Gastrocnemius medialis (tissue), 4 donors: Measurements from ENCODE around the gene HOTAIR.

Source experiments
- CTCF ChIP-seq, 5 experiments: fragments of 450-650 bp in 3 of 5; fragments of 200-600 bp in 2 of 5; sonication (generic) in 2 of 5; IDR thresholded peaks in 4 of 5; conservative IDR thresholded peaks in 1 of 5; 1 replicate in 4 of 5; 2 replicates in 1 of 5; pipeline ENCODE4 v1.5.1; 2016 to 2019; ENCODE audit warnings: antibody characterized with exemption in 5 of 5, mild to moderate bottlenecking in 3 of 5, moderate library complexity in 3 of 5
- POLR2A ChIP-seq, 2 donors: fragments of 450-650 bp; IDR thresholded peaks; one replicate each; pipeline ENCODE4 v1.6.1; 2017; ENCODE audit warnings: antibody characterized with exemption in 2 of 2, mild to moderate bottlenecking in 2 of 2, moderate library complexity in 2 of 2

- TF ChIP-seq POLR2A (IDR thresholded peaks at IDR 0.05) (no peak), CTCF (IDR thresholded peaks at IDR 0.05 in 4 of 5, conservative IDR thresholded peaks at IDR 0.05 in 1 of 5) (no peak)
These were observed 34.2 kb downstream of the HOTAIR start for GRCh38 chr12:53940443-53941014.
